Liver (tissue), 9 donors: ENCODE results near the gene GMDS. TPM values are rescaled to one million over a fixed set of nuclear protein-coding genes. Genes with fewer than 3 reads are reported as not detected.

ENCODE experiments used
- DNase-seq: peaks from one replicate; pipeline ENCODE4 v3.0.0-alpha.2; 2017; ENCODE audit warnings: low spot score
- H3K27ac ChIP-seq, 2 donors: one replicate each; pipeline ENCODE4 v1.7.0; 2013; ENCODE audit warnings: inconsistent platforms in 2 of 2, low read length in 2 of 2, control low read depth in 1 of 2, low read depth in 1 of 2, mild to moderate bottlenecking in 1 of 2
- H3K27me3 ChIP-seq, 4 donors: one replicate each; pipeline versions ENCODE4 v1.6.1 to v1.7.0; 2013; ENCODE audit warnings: low read length in 3 of 4, inconsistent platforms in 1 of 4, mild to moderate bottlenecking in 1 of 4, moderate library complexity in 1 of 4; ENCODE audit not compliant: control insufficient read depth in 4 of 4, insufficient read depth in 4 of 4
- H3K36me3 ChIP-seq, 4 donors: one replicate each; pipeline versions ENCODE4 v1.6.1 to v1.7.0; 2013; ENCODE audit warnings: low read length in 3 of 4, mild to moderate bottlenecking in 3 of 4, low read depth in 1 of 4, moderate library complexity in 1 of 4; ENCODE audit not compliant: control insufficient read depth in 4 of 4, insufficient read depth in 3 of 4
- H3K4me1 ChIP-seq, 4 donors: one replicate each; pipeline versions ENCODE4 v1.6.1 to v1.7.0; 2013; ENCODE audit warnings: low read length in 3 of 4, mild to moderate bottlenecking in 3 of 4, moderate library complexity in 1 of 4; ENCODE audit not compliant: control insufficient read depth in 4 of 4, insufficient read depth in 4 of 4
- H3K4me3 ChIP-seq, 3 donors: one replicate each; pipeline versions ENCODE4 v1.6.1 to v1.7.0; 2013; ENCODE audit warnings: low read length in 3 of 3, control low read depth in 1 of 3, low read depth in 1 of 3, mild to moderate bottlenecking in 1 of 3
- H3K9ac ChIP-seq, 2 donors: one replicate each; pipeline ENCODE4 v1.7.0; 2013; ENCODE audit warnings: low read length in 2 of 2, mild to moderate bottlenecking in 2 of 2, moderate library complexity in 2 of 2, control low read depth in 1 of 2, low read depth in 1 of 2
- H3K9me3 ChIP-seq, 4 donors: one replicate each; pipeline versions ENCODE4 v1.6.1 to v1.7.0; 2013; ENCODE audit warnings: low read length in 3 of 4; ENCODE audit not compliant: control insufficient read depth in 4 of 4
- ATF3 ChIP-seq: IDR thresholded peaks from 2 replicates; pipeline ENCODE4 v1.6.1; 2016; ENCODE audit warnings: antibody characterized with exemption
- EGR1 ChIP-seq, 2 donors: IDR thresholded peaks; 2 replicates each; pipeline ENCODE4 v1.6.1; 2016 to 2018; ENCODE audit warnings: antibody characterized with exemption in 2 of 2, low read depth in 2 of 2
- FOXA1 ChIP-seq: IDR thresholded peaks from 2 replicates; pipeline ENCODE4 v1.6.1; 2016; ENCODE audit warnings: antibody characterized with exemption
- FOXA2 ChIP-seq: IDR thresholded peaks from 2 replicates; pipeline ENCODE4 v1.6.1; 2016; ENCODE audit warnings: antibody characterized with exemption
- GABPA ChIP-seq, 2 donors: IDR thresholded peaks in 1 of 2; conservative IDR thresholded peaks in 1 of 2; 2 replicates each; pipeline ENCODE4 v1.6.1; 2016; ENCODE audit warnings: antibody characterized with exemption in 2 of 2, mild to moderate bottlenecking in 1 of 2, moderate library complexity in 1 of 2
- HNF4A ChIP-seq, 2 donors: conservative IDR thresholded peaks; 2 replicates each; pipeline ENCODE4 v1.6.1; 2016; ENCODE audit warnings: antibody characterized with exemption in 2 of 2, mild to moderate bottlenecking in 2 of 2
- HNF4G ChIP-seq: IDR thresholded peaks from 2 replicates; pipeline ENCODE4 v1.6.1; 2016; ENCODE audit warnings: antibody characterized with exemption
- JUND ChIP-seq, 2 donors: IDR thresholded peaks; 2 replicates each; pipeline ENCODE4 v1.6.1; 2016; ENCODE audit warnings: antibody characterized with exemption in 2 of 2
- NR2F2 ChIP-seq: IDR thresholded peaks from 2 replicates; pipeline ENCODE4 v1.6.1; 2016; ENCODE audit warnings: antibody characterized with exemption
- RAD21 ChIP-seq, 2 donors: IDR thresholded peaks; 2 replicates each; pipeline ENCODE4 v1.6.1; 2016; ENCODE audit warnings: antibody characterized with exemption in 2 of 2, mild to moderate bottlenecking in 2 of 2
- REST ChIP-seq: IDR thresholded peaks from 2 replicates; pipeline ENCODE4 v1.6.1; 2016; ENCODE audit warnings: antibody characterized with exemption, mild to moderate bottlenecking
- RXRA ChIP-seq, 2 donors: IDR thresholded peaks; 2 replicates each; pipeline ENCODE4 v1.6.1; 2017 to 2018; ENCODE audit warnings: antibody characterized with exemption in 2 of 2, mild to moderate bottlenecking in 1 of 2
- SP1 ChIP-seq: IDR thresholded peaks from 2 replicates; pipeline ENCODE4 v1.6.1; 2018; ENCODE audit warnings: antibody characterized with exemption, mild to moderate bottlenecking
- TAF1 ChIP-seq: conservative IDR thresholded peaks from 2 replicates; pipeline ENCODE4 v1.6.1; 2016; ENCODE audit warnings: antibody characterized with exemption, mild to moderate bottlenecking
- YY1 ChIP-seq: IDR thresholded peaks from 2 replicates; pipeline ENCODE4 v1.6.1; 2016; ENCODE audit warnings: antibody characterized with exemption, mild to moderate bottlenecking
- ZBTB33 ChIP-seq: IDR thresholded peaks from 2 replicates; pipeline ENCODE4 v1.6.1; 2016; ENCODE audit warnings: antibody characterized with exemption
- WGBS: extraction: QIAGEN DNeasy Blood & Tissue Kit; methylation state at CpG from one replicate; pipeline ENCODE4 v1.1.7; 2013; 5-methylcytosine and 5-hydroxymethylcytosine counted together
- polyA plus RNA-seq, 2 donors: library from polyadenylated mRNA; stranded (reverse) in 1 of 2; unstranded in 1 of 2; fragments of 200-250 nt in 1 of 2; fragments of >200 nt in 1 of 2; fragmentation: Nextera tagmentation in 1 of 2; extraction: Ambion mirVana in 1 of 2; gene quantifications; one replicate each; pipeline versions ENCODE4 v1.2.1 to v1.2.3, GENCODE V29; 2013 to 2015
- total RNA-seq, 2 donors: library from RNA; depleted of rRNA; stranded (reverse); fragments of >200 nt; gene quantifications; one replicate each; pipeline ENCODE4 v1.2.3, GENCODE V29; 2014
- TF ChIP-seq, protein P1 (sequence below): fragments of 150-350 bp; IDR thresholded peaks from 2 replicates; pipeline ENCODE4 v1.5.1; 2017; ENCODE audit warnings: improper control_type of control experiment, low read depth, low read length; ENCODE audit not compliant: missing input control
- TF ChIP-seq, protein P2 (sequence below): IDR thresholded peaks from 2 replicates; pipeline ENCODE4 v1.6.1; 2016; ENCODE audit warnings: antibody characterized with exemption
- donor health status: healthy.
- donor health status: healthy.
- donor health status: healthy.
- donor health status: healthy.
- donor health status: healthy.

GMDS gene
- total and polyA plus RNA-seq, 4 donors = 3.5 to 15.6 (median 13.0) TPM

DNA sequence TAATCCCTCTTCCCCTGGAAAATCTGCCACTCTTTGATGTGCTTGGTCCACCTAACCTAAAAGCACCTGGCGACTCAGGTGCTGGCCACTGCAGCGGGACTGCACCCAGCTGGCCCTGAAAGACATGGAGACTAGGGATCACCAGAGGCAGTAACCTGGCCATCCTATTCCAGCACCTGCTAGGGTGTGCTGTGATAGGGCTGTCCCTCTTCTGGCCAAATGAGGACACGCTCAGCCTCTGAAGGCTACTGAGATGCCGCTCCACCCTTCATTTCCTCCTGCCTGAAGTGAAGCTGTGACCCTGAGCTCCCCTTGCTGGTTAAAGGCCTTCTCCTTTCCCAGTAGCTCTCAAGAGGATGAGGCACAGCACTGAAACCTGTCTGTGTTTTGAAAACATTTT lies 611.3 kb downstream of the GMDS start:
- H3K9me3 ChIP-seq = no peaks in the 10 kb centered on the region
- no peak for TF ChIP-seq ZBTB33
- no peak for TF ChIP-seq JUND (IDR thresholded peaks at IDR 0.05)
- no peak for TF ChIP-seq NR2F2
- TF ChIP-seq, protein P1, sequence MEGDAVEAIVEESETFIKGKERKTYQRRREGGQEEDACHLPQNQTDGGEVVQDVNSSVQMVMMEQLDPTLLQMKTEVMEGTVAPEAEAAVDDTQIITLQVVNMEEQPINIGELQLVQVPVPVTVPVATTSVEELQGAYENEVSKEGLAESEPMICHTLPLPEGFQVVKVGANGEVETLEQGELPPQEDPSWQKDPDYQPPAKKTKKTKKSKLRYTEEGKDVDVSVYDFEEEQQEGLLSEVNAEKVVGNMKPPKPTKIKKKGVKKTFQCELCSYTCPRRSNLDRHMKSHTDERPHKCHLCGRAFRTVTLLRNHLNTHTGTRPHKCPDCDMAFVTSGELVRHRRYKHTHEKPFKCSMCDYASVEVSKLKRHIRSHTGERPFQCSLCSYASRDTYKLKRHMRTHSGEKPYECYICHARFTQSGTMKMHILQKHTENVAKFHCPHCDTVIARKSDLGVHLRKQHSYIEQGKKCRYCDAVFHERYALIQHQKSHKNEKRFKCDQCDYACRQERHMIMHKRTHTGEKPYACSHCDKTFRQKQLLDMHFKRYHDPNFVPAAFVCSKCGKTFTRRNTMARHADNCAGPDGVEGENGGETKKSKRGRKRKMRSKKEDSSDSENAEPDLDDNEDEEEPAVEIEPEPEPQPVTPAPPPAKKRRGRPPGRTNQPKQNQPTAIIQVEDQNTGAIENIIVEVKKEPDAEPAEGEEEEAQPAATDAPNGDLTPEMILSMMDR = no peak
- TF ChIP-seq GABPA (IDR thresholded peaks at IDR 0.05 in 1 of 2, conservative IDR thresholded peaks at IDR 0.05 in 1 of 2) = no peak
- no peak for TF ChIP-seq HNF4A (conservative IDR thresholded peaks at IDR 0.05)
- TF ChIP-seq FOXA1 = no peak
- no peak for TF ChIP-seq HNF4G
- no peak for TF ChIP-seq RAD21 (IDR thresholded peaks at IDR 0.05)
- no peak for TF ChIP-seq ATF3
- TF ChIP-seq, protein P2, sequence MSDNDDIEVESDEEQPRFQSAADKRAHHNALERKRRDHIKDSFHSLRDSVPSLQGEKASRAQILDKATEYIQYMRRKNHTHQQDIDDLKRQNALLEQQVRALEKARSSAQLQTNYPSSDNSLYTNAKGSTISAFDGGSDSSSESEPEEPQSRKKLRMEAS = no peak
- H3K27me3 ChIP-seq = no peaks in the 10 kb centered on the region
- no peaks in the 10 kb centered on the region for H3K4me1 ChIP-seq
- H3K36me3 ChIP-seq = no peaks in the 10 kb centered on the region
- H3K4me3 ChIP-seq = no peak overlapping the region
- WGBS = 96% methylated on average over 4 of the region's 4 CpGs
- no peak overlapping the region for H3K9ac ChIP-seq
- no peak for DNase-seq
- no peak overlapping the region for H3K27ac ChIP-seq

DNA sequence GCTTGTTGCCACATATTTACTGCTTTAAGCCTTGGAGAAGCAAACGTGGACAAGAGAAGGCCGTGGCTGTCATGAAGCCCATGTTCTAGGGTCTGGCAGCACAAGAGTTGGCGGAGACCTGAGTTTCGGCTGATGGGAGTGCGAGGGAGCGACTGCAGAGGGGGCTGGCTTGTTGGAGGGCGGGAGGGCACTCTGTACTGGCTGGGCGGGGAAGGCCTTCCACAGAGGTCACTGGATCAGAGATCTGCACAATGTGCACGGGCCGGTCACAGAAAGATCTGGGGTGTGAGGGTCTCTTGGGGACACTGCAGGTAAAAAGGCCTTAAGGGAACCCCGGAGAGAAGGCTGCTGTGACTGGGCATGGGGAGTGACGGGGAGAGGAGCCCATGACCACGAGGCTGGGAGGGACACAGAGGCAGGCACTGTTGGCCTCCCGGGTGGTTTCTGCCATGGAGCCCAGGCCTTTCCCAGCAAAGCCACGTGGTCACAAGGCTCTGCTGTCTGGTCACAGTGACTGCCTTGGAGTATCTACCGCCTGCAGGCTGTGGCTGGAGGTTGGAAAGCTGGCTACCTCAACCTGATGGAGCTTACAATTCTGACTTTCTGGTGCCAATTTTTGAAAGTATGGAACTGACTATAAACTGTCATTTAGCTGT lies 611.9 kb downstream of the GMDS start:
- Histone ChIP-seq H3K9ac (no peak overlapping the region), H3K9me3 (no peaks in the 10 kb centered on the region), H3K36me3 (no peaks in the 10 kb centered on the region), H3K27me3 (no peaks in the 10 kb centered on the region), H3K4me3 (no peak overlapping the region), H3K4me1 (no peaks in the 10 kb centered on the region), H3K27ac (no peak overlapping the region)
- TF ChIP-seq ZBTB33 = no peak
- no peak for TF ChIP-seq TAF1
- TF ChIP-seq, protein P2 = no peak
- no peak for TF ChIP-seq EGR1 (IDR thresholded peaks at IDR 0.05; ENCODE audit: low read depth in 2 of 2)
- TF ChIP-seq, protein P1 = no peak
- TF ChIP-seq NR2F2 = no peak
- no peak for TF ChIP-seq RXRA (IDR thresholded peaks at IDR 0.05)
- TF ChIP-seq FOXA1 = no peak
- TF ChIP-seq ATF3 = no peak
- no peak for TF ChIP-seq JUND (IDR thresholded peaks at IDR 0.05)
- TF ChIP-seq HNF4A (conservative IDR thresholded peaks at IDR 0.05) = no peak
- TF ChIP-seq YY1 = no peak
- TF ChIP-seq REST = no peak
- no peak for TF ChIP-seq FOXA2
- no peak for TF ChIP-seq GABPA (IDR thresholded peaks at IDR 0.05 in 1 of 2, conservative IDR thresholded peaks at IDR 0.05 in 1 of 2)
- no peak for TF ChIP-seq RAD21 (IDR thresholded peaks at IDR 0.05)
- no peak for TF ChIP-seq SP1
- DNase-seq = no peak
- 95% methylated on average over 16 of the region's 16 CpGs for WGBS
